HEK293 (cell line): ENCODE data around the gene AHCYL2.
A peak's percentile ranks its signal among the peaks of the same experiment; 100 is the strongest.
"Not testable (repeated sequence)": the region's sequence is repeated elsewhere in the genome, so short reads cannot be mapped to it uniquely, and the experiment has no call there.

ENCODE experiments used
- CTCF ChIA-PET: fragments of 350-600 bp; formaldehyde crosslinking; extraction: SDS; loops from one replicate; lab custom pipeline; 2021; ENCODE audit warnings: antibody characterized with exemption; lab: Yijun Ruan, JAX
- POLR2A ChIA-PET: fragments of 300-600 bp; formaldehyde crosslinking; extraction: SDS; loops from one replicate; lab custom pipeline; 2020; ENCODE audit warnings: antibody characterized with exemption, inconsistent platforms; lab: Yijun Ruan, JAX
- H3K27ac ChIP-seq: fragments of 200-500 bp; sonication (Bioruptor generic); 2 replicates; pipeline ENCODE4 v1.5.1; 2014; ENCODE audit warnings: low read depth, low read length, control low read depth, inconsistent platforms; ENCODE audit errors: extremely low read depth
- H3K36me3 ChIP-seq, 2 experiments: fragments of 200-500 bp in 1 of 2; sonication (Bioruptor generic) in 1 of 2; 1 replicate in 1 of 2; 2 replicates in 1 of 2; pipeline ENCODE4 v1.5.1; 2014 to 2017; ENCODE audit warnings: inconsistent platforms in 2 of 2, low read length in 2 of 2; ENCODE audit not compliant: control insufficient read depth in 2 of 2, insufficient read depth in 1 of 2
- H3K4me1 ChIP-seq: fragments of 200-500 bp; sonication (Bioruptor generic); 2 replicates; pipeline ENCODE4 v1.5.1; 2014; ENCODE audit warnings: mild to moderate bottlenecking, low read length, inconsistent platforms; ENCODE audit not compliant: control insufficient read depth, insufficient read depth
- H3K4me3 ChIP-seq: 2 replicates; pipeline ENCODE4 v1.5.1; 2011; ENCODE audit warnings: low read depth, mild to moderate bottlenecking, control low read depth, low read length, moderate library complexity
- H3K9me3 ChIP-seq: fragments of 200-500 bp; sonication (Bioruptor generic); 2 replicates; pipeline ENCODE4 v1.5.1; 2014; ENCODE audit warnings: low read depth, low read length, inconsistent platforms; ENCODE audit not compliant: control insufficient read depth, insufficient read depth
- CTCF ChIP-seq: fragments of 450-650 bp; formaldehyde crosslinking; IDR thresholded peaks from 2 replicates; pipeline ENCODE4 v1.5.1; 2016; ENCODE audit warnings: missing biosample characterization, missing genetic modification characterization
- ELK4 ChIP-seq: IDR thresholded peaks from 2 replicates; pipeline ENCODE4 v1.6.1; 2011; ENCODE audit warnings: mild to moderate bottlenecking, low read depth, low read length, borderline replicate concordance
- REST ChIP-seq: fragments of 450-650 bp; formaldehyde crosslinking; IDR thresholded peaks from 2 replicates; pipeline ENCODE4 v1.5.1; 2016; ENCODE audit warnings: missing biosample characterization, missing genetic modification characterization
- SCRT2 ChIP-seq: fragments of 450-650 bp; formaldehyde crosslinking; IDR thresholded peaks from 2 replicates; pipeline ENCODE4 v1.5.1; 2016; ENCODE audit warnings: missing biosample characterization, missing genetic modification characterization
- WT1 ChIP-seq: fragments of 450-650 bp; formaldehyde crosslinking; IDR thresholded peaks from 2 replicates; pipeline ENCODE4 v1.5.1; 2016; ENCODE audit warnings: missing biosample characterization, missing genetic modification characterization
- ZBTB44 ChIP-seq: fragments of 450-650 bp; IDR thresholded peaks from 2 replicates; pipeline ENCODE4 v1.5.1; 2018; ENCODE audit warnings: missing biosample characterization, mild to moderate bottlenecking, missing genetic modification characterization
- ZNF114 ChIP-seq: fragments of 450-650 bp; formaldehyde crosslinking; IDR thresholded peaks from 2 replicates; pipeline ENCODE4 v1.5.0; 2017; ENCODE audit warnings: missing biosample characterization, missing genetic modification characterization
- ZNF132 ChIP-seq: fragments of 450-650 bp; formaldehyde crosslinking; IDR thresholded peaks from 2 replicates; pipeline ENCODE4 v1.5.1; 2017; ENCODE audit warnings: missing biosample characterization, missing genetic modification characterization, borderline replicate concordance
- ZNF140 ChIP-seq: fragments of 450-650 bp; formaldehyde crosslinking; IDR thresholded peaks from 2 replicates; pipeline ENCODE4 v1.5.1; 2016; ENCODE audit warnings: missing biosample characterization, missing genetic modification characterization
- ZNF157 ChIP-seq: fragments of 450-650 bp; formaldehyde crosslinking; IDR thresholded peaks from 2 replicates; pipeline ENCODE4 v1.5.1; 2016; ENCODE audit warnings: missing biosample characterization, missing genetic modification characterization
- ZNF2 ChIP-seq: fragments of 450-650 bp; formaldehyde crosslinking; IDR thresholded peaks from 2 replicates; pipeline ENCODE4 v1.5.1; 2016; ENCODE audit warnings: missing biosample characterization, missing genetic modification characterization
- ZNF211 ChIP-seq: fragments of 450-650 bp; formaldehyde crosslinking; IDR thresholded peaks from 2 replicates; pipeline ENCODE4 v1.5.1; 2016; ENCODE audit warnings: low read depth, missing biosample characterization, missing genetic modification characterization
- ZNF214 ChIP-seq: fragments of 450-650 bp; formaldehyde crosslinking; IDR thresholded peaks from 2 replicates; pipeline ENCODE4 v1.5.1; 2017; ENCODE audit warnings: missing biosample characterization, mild to moderate bottlenecking, missing genetic modification characterization, borderline replicate concordance
- ZNF341 ChIP-seq: fragments of 450-650 bp; formaldehyde crosslinking; IDR thresholded peaks from 2 replicates; pipeline ENCODE4; 2016; ENCODE audit warnings: low read depth, missing biosample characterization, missing genetic modification characterization
- ZNF529 ChIP-seq: fragments of 450-650 bp; formaldehyde crosslinking; IDR thresholded peaks from 2 replicates; pipeline ENCODE4 v1.5.1; 2017; ENCODE audit warnings: missing genetic modification characterization, missing biosample characterization; ENCODE audit not compliant: insufficient replicate concordance
- ZNF544 ChIP-seq: fragments of 450-650 bp; formaldehyde crosslinking; IDR thresholded peaks from 2 replicates; pipeline ENCODE4 v1.5.0; 2017; ENCODE audit warnings: missing biosample characterization, missing genetic modification characterization
- ZNF596 ChIP-seq: fragments of 450-650 bp; IDR thresholded peaks from 2 replicates; pipeline ENCODE4 v1.5.0; 2018; ENCODE audit warnings: missing biosample characterization, mild to moderate bottlenecking, missing genetic modification characterization, moderate library complexity
- ZNF654 ChIP-seq: fragments of 450-650 bp; formaldehyde crosslinking; IDR thresholded peaks from 2 replicates; pipeline ENCODE4 v1.5.1; 2016; ENCODE audit warnings: low read depth, missing biosample characterization, missing genetic modification characterization
- ZNF660 ChIP-seq: fragments of 450-650 bp; IDR thresholded peaks from 2 replicates; pipeline ENCODE4 v1.5.1; 2018; ENCODE audit warnings: missing biosample characterization, mild to moderate bottlenecking, missing genetic modification characterization
- ZNF704 ChIP-seq: fragments of 450-650 bp; formaldehyde crosslinking; IDR thresholded peaks from 2 replicates; pipeline ENCODE4 v1.5.1; 2016; ENCODE audit warnings: missing biosample characterization, missing genetic modification characterization
- ZNF843 ChIP-seq: fragments of 450-650 bp; formaldehyde crosslinking; IDR thresholded peaks from 2 replicates; pipeline ENCODE4 v1.5.1; 2016; ENCODE audit warnings: missing biosample characterization, missing genetic modification characterization
- ZSCAN16 ChIP-seq: fragments of 450-650 bp; formaldehyde crosslinking; IDR thresholded peaks from 2 replicates; pipeline ENCODE4 v1.5.1; 2016; ENCODE audit warnings: missing biosample characterization, missing genetic modification characterization
- ZSCAN18 ChIP-seq: fragments of 450-650 bp; formaldehyde crosslinking; IDR thresholded peaks from 2 replicates; pipeline ENCODE4 v1.5.1; 2016; ENCODE audit warnings: missing biosample characterization, missing genetic modification characterization

Gene AHCYL2

GRCh38 chr7:129216821-129217416 is 7.9 kb upstream of the AHCYL2 start:
- POLR2A ChIA-PET, H3K27ac ChIP-seq, H3K4me1 ChIP-seq, H3K9me3 ChIP-seq, H3K4me3 ChIP-seq: not testable (repeated sequence)
- TF ChIP-seq ZSCAN16 (tag by site-specific recombination) = peak; percentile 61; the same call in 1 of the 2 replicates
- CTCF ChIA-PET = interaction anchor here (0.7 to 6.4 kb wide), 13 partner anchors 8 to 267 kb away, joined by 3 to 95 read pairs (median 13); partner anchors contain the start of gene TSPAN33
- H3K36me3 ChIP-seq = peaks cover 0 to 12% of the 10 kb centered on the region in 2 experiments; a peak in 1 of 3 replicates

GRCh38 chr7:129218514-129219062 is 6.2 kb upstream of the AHCYL2 start:
- H3K36me3 ChIP-seq = no peaks in the 10 kb centered on the region
- no peaks in the 10 kb centered on the region for H3K9me3 ChIP-seq
- H3K4me1 ChIP-seq = no peaks in the 10 kb centered on the region
- CTCF ChIA-PET = interaction anchor here (0.6 to 6.4 kb wide), 81 partner anchors 8 to 1552 kb away, joined by 3 to 95 read pairs (median 4); partner anchors contain the start of genes STRIP2 and TSPAN33
- no peak overlapping the region for H3K4me3 ChIP-seq
- no peak overlapping the region for H3K27ac ChIP-seq
- POLR2A ChIA-PET = interaction anchor here (1.0 kb wide), 1 partner anchor 149 kb away, joined by 3 read pairs; no protein-coding TSS in a partner anchor
- TF ChIP-seq ZNF544 (tag by site-specific recombination) (no peak), ZNF211 (no peak), ZNF843 (no peak), ZNF114 (no peak), ZSCAN18 (tag by site-specific recombination) (no peak), CTCF (peak; percentile 87), ZNF660 (tag by site-specific recombination) (peak; percentile 90), ZNF529 (tag by site-specific recombination) (no peak), ZNF214 (tag by site-specific recombination) (no peak), ZNF341 (tag by site-specific recombination) (no peak), ZNF654 (peak; percentile 99), ZBTB44 (tag by site-specific recombination) (no peak), ELK4 (no peak), SCRT2 (tag by site-specific recombination) (no peak), ZNF132 (tag by site-specific recombination) (no peak), REST (tag by site-specific recombination) (peak; percentile 96), ZNF2 (tag by site-specific recombination) (peak; percentile 71), ZNF140 (tag by site-specific recombination) (no peak), ZNF157 (tag by site-specific recombination) (no peak), ZNF704 (no peak), WT1 (tag by site-specific recombination) (no peak), ZNF596 (tag by site-specific recombination) (no peak)
